HEK293 (cell line): ENCODE measurements around the gene SESN1.
A peak's percentile ranks its signal among the peaks of the same experiment; 100 is the strongest.

Experiments
- CTCF ChIA-PET: fragments of 350-600 bp; formaldehyde crosslinking; extraction: SDS; loops from one replicate; lab custom pipeline; 2021; ENCODE audit warnings: antibody characterized with exemption; lab: Yijun Ruan, JAX
- POLR2A ChIA-PET: fragments of 300-600 bp; formaldehyde crosslinking; extraction: SDS; loops from one replicate; lab custom pipeline; 2020; ENCODE audit warnings: antibody characterized with exemption, inconsistent platforms; lab: Yijun Ruan, JAX
- H3K27ac ChIP-seq: fragments of 200-500 bp; sonication (Bioruptor generic); 2 replicates; pipeline ENCODE4 v1.5.1; 2014; ENCODE audit warnings: low read depth, low read length, control low read depth, inconsistent platforms; ENCODE audit errors: extremely low read depth
- H3K36me3 ChIP-seq, 2 experiments: fragments of 200-500 bp in 1 of 2; sonication (Bioruptor generic) in 1 of 2; 1 replicate in 1 of 2; 2 replicates in 1 of 2; pipeline ENCODE4 v1.5.1; 2014 to 2017; ENCODE audit warnings: inconsistent platforms in 2 of 2, low read length in 2 of 2; ENCODE audit not compliant: control insufficient read depth in 2 of 2, insufficient read depth in 1 of 2
- H3K4me1 ChIP-seq: fragments of 200-500 bp; sonication (Bioruptor generic); 2 replicates; pipeline ENCODE4 v1.5.1; 2014; ENCODE audit warnings: mild to moderate bottlenecking, low read length, inconsistent platforms; ENCODE audit not compliant: control insufficient read depth, insufficient read depth
- H3K4me3 ChIP-seq: 2 replicates; pipeline ENCODE4 v1.5.1; 2011; ENCODE audit warnings: low read depth, mild to moderate bottlenecking, control low read depth, low read length, moderate library complexity
- H3K9me3 ChIP-seq: fragments of 200-500 bp; sonication (Bioruptor generic); 2 replicates; pipeline ENCODE4 v1.5.1; 2014; ENCODE audit warnings: low read depth, low read length, inconsistent platforms; ENCODE audit not compliant: control insufficient read depth, insufficient read depth
- ELK4 ChIP-seq: IDR thresholded peaks from 2 replicates; pipeline ENCODE4 v1.6.1; 2011; ENCODE audit warnings: mild to moderate bottlenecking, low read depth, low read length, borderline replicate concordance
- INSM2 ChIP-seq: fragments of 450-650 bp; formaldehyde crosslinking; IDR thresholded peaks from 2 replicates; pipeline ENCODE4 v1.5.1; 2016; ENCODE audit warnings: missing biosample characterization, missing genetic modification characterization
- KLF10 ChIP-seq: fragments of 450-650 bp; IDR thresholded peaks from 2 replicates; pipeline ENCODE4 v1.5.1; 2018; ENCODE audit warnings: missing biosample characterization, mild to moderate bottlenecking, missing genetic modification characterization
- PRDM1 ChIP-seq: fragments of 450-650 bp; formaldehyde crosslinking; IDR thresholded peaks from 2 replicates; pipeline ENCODE4; 2016; ENCODE audit warnings: missing biosample characterization, missing genetic modification characterization
- PRDM2 ChIP-seq: fragments of 450-650 bp; formaldehyde crosslinking; IDR thresholded peaks from 2 replicates; pipeline ENCODE4 v1.5.1; 2016; ENCODE audit warnings: missing biosample characterization, missing genetic modification characterization, borderline replicate concordance
- REST ChIP-seq: fragments of 450-650 bp; formaldehyde crosslinking; IDR thresholded peaks from 2 replicates; pipeline ENCODE4 v1.5.1; 2016; ENCODE audit warnings: missing biosample characterization, missing genetic modification characterization
- SETDB1 ChIP-seq: IDR thresholded peaks from one replicate; pipeline ENCODE4 v1.6.1; 2017; ENCODE audit warnings: mild to moderate bottlenecking, low read length, moderate library complexity, mixed read lengths; ENCODE audit not compliant: insufficient read length
- SP3 ChIP-seq: fragments of 450-650 bp; formaldehyde crosslinking; IDR thresholded peaks from 2 replicates; pipeline ENCODE4 v1.5.1; 2016; ENCODE audit warnings: missing biosample characterization, missing genetic modification characterization
- ZFP3 ChIP-seq: fragments of 450-650 bp; formaldehyde crosslinking; IDR thresholded peaks from 2 replicates; pipeline ENCODE4 v1.5.1; 2016; ENCODE audit warnings: low read depth, missing biosample characterization, missing genetic modification characterization
- ZIC2 ChIP-seq: fragments of 450-650 bp; formaldehyde crosslinking; IDR thresholded peaks from 2 replicates; pipeline ENCODE4 v1.5.1; 2016; ENCODE audit warnings: missing biosample characterization, missing genetic modification characterization
- ZNF132 ChIP-seq: fragments of 450-650 bp; formaldehyde crosslinking; IDR thresholded peaks from 2 replicates; pipeline ENCODE4 v1.5.1; 2017; ENCODE audit warnings: missing biosample characterization, missing genetic modification characterization, borderline replicate concordance
- ZNF133 ChIP-seq: fragments of 450-650 bp; formaldehyde crosslinking; IDR thresholded peaks from 2 replicates; pipeline ENCODE4 v1.5.1; 2016; ENCODE audit warnings: missing biosample characterization, missing genetic modification characterization
- ZNF24 ChIP-seq: fragments of 450-650 bp; formaldehyde crosslinking; IDR thresholded peaks from 2 replicates; pipeline ENCODE4 v1.5.1; 2016; ENCODE audit warnings: missing biosample characterization, missing genetic modification characterization
- ZNF350 ChIP-seq: fragments of 450-650 bp; formaldehyde crosslinking; IDR thresholded peaks from 2 replicates; pipeline ENCODE4 v1.5.0; 2017; ENCODE audit warnings: missing biosample characterization, mild to moderate bottlenecking, missing genetic modification characterization
- ZNF530 ChIP-seq: fragments of 450-650 bp; formaldehyde crosslinking; IDR thresholded peaks from 2 replicates; pipeline ENCODE4 v1.5.1; 2016; ENCODE audit warnings: low read depth, missing biosample characterization, missing genetic modification characterization
- ZNF777 ChIP-seq: fragments of 450-650 bp; formaldehyde crosslinking; IDR thresholded peaks from 2 replicates; pipeline ENCODE4 v1.5.1; 2017; ENCODE audit warnings: missing biosample characterization, missing genetic modification characterization, borderline replicate concordance
- ZSCAN23 ChIP-seq: fragments of 450-650 bp; formaldehyde crosslinking; IDR thresholded peaks from 2 replicates; pipeline ENCODE4 v1.5.1; 2016; ENCODE audit warnings: missing biosample characterization, missing genetic modification characterization

SESN1 gene

GRCh38 chr6:109059571-109060021 lies 35.0 kb downstream of the SESN1 start:
- POLR2A ChIA-PET, result interaction anchor here (0.7 kb wide), 1 partner anchor 35 kb away, joined by 3 read pairs; the partner anchor contains the start of gene SESN1
- Histone ChIP-seq H3K27ac (no peak overlapping the region), H3K9me3 (no peaks in the 10 kb centered on the region), H3K4me3 (no peak overlapping the region), H3K4me1 (no peaks in the 10 kb centered on the region), H3K36me3 (no peaks in the 10 kb centered on the region)
- TF ChIP-seq ZFP3 (tag by site-specific recombination), result no peak
- 0 out of 2 replicates have a peak, but pooled peaks have one; percentile 9 for TF ChIP-seq SP3 (tag by site-specific recombination)
- TF ChIP-seq ZNF777 (tag by site-specific recombination), result no peak
- TF ChIP-seq INSM2 (tag by site-specific recombination), result no peak
- TF ChIP-seq ZNF530, result no peak
- CTCF ChIA-PET, result interaction anchor here (0.6 to 1.5 kb wide), 4 partner anchors 13 to 517 kb away, joined by 3 to 8 read pairs (median 3); no protein-coding TSS in a partner anchor

GRCh38 chr6:109059153-109059552 lies 35.5 kb downstream of the SESN1 start:
- ChIA-PET CTCF (interaction anchor here (1.3 kb wide), 1 partner anchor 13 kb away, joined by 8 read pairs; no protein-coding TSS in a partner anchor), POLR2A (interaction anchor here (0.7 kb wide), 1 partner anchor 35 kb away, joined by 3 read pairs; the partner anchor contains the start of gene SESN1)
- Histone ChIP-seq H3K4me3 (no peak overlapping the region), H3K36me3 (no peaks in the 10 kb centered on the region), H3K4me1 (no peaks in the 10 kb centered on the region), H3K9me3 (no peaks in the 10 kb centered on the region), H3K27ac (no peak overlapping the region)
- 0 out of 2 replicates have a peak, but pooled peaks have one; percentile 30 for TF ChIP-seq REST (tag by site-specific recombination)
- no peak for TF ChIP-seq ELK4
- no peak for TF ChIP-seq ZNF24

- Histone ChIP-seq H3K4me3 (no peak overlapping the region), H3K27ac (no peak overlapping the region), H3K4me1 (no peaks in the 10 kb centered on the region), H3K36me3 (no peaks in the 10 kb centered on the region), H3K9me3 (no peaks in the 10 kb centered on the region)
- ChIA-PET CTCF (no interaction called here), POLR2A (interaction anchor here (0.7 kb wide), 1 partner anchor 36 kb away, joined by 3 read pairs; the partner anchor contains the start of gene SESN1)
- TF ChIP-seq KLF10 (tag by site-specific recombination), result no peak
- TF ChIP-seq ZNF132 (tag by site-specific recombination), result no peak
- no peak for TF ChIP-seq ZIC2 (tag by site-specific recombination)
- no peak for TF ChIP-seq ZNF133 (tag by site-specific recombination)
- TF ChIP-seq SETDB1, result no peak
- no peak for TF ChIP-seq PRDM1 (tag by site-specific recombination)
- no peak for TF ChIP-seq ZSCAN23 (tag by site-specific recombination)
- TF ChIP-seq SP3 (tag by site-specific recombination), result no peak
- TF ChIP-seq ZNF350 (tag by site-specific recombination), result no peak
- TF ChIP-seq PRDM2 (tag by site-specific recombination), result no peak
These were observed 36.0 kb downstream of the SESN1 start for GRCh38 chr6:109058620-109059019.
